Stimulated activated CD4-positive, alpha-beta T cell treated with anti-CD3 and anti-CD28 coated beads, TNF-alpha, amount 100 ng/mL, for 4 hours (primary cell): ENCODE data around the gene NCL.
"Not testable (repeated sequence)": the region's sequence is repeated elsewhere in the genome, so short reads cannot be mapped to it uniquely, and the experiment has no call there.

Experiments
- DNase-seq, 3 experiments: peaks; one replicate each; pipeline ENCODE4 v3.0.0-alpha.2; 2020; ENCODE audit warnings: low read depth in 3 of 3

Gene NCL

GRCh38 chr2:231430437-231430836 lies 33.8 kb downstream of the NCL start:
- DNase-seq = not testable (repeated sequence)

DNA sequence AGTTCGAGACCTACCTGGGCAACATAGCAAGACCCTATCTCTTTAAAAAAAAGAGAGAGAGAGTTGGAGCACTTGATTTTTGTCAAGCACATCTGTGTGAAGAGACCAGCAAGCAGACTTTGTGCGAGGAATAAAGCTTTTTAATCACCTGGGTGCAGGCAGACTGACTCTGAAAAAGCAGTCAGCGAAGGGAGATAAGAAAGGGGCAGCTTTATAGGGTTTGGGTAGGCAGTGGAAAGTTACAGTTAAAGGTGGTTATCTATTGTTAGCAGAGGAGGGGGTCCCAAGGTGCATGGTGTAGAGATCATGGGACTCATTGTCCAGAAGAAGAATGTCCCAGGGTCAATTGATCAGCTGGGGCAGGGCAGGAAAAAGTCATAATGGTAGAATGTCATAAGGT lies 34.4 kb downstream of the NCL start:
- no peak for DNase-seq

DNA sequence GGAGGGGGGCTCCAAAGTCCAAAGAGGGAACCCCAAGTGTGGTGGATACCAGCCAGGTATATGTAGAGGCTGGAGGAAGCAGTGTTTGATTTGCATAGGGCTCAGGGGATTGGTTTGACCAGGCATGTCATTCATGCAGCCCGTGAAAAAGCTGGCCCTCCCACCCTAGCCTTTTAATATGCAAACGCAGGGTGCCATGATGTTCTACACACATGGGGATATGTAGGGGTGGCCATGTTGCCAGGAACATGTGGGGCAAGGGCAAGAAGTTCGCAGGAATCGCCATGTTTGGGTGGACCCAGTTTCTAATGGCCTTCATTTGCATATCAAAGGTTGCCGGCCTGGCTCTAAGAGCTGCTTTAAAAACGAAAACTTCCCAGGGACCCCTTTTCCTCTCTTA lies 35.1 kb downstream of the NCL start:
- DNase-seq = no peak

GRCh38 chr2:231427116-231427515 lies 37.2 kb downstream of the NCL start:
- DNase-seq = no peak

GRCh38 chr2:231425811-231426703 lies 38.2 kb downstream of the NCL start:
- DNase-seq = peak in 1 of 3 experiments; percentile 14

- DNase-seq = no peak
These were observed 38.9 kb downstream of the NCL start for GRCh38 chr2:231425291-231425810.

GRCh38 chr2:231423176-231423575 lies 41.1 kb downstream of the NCL start:
- no peak for DNase-seq

DNA sequence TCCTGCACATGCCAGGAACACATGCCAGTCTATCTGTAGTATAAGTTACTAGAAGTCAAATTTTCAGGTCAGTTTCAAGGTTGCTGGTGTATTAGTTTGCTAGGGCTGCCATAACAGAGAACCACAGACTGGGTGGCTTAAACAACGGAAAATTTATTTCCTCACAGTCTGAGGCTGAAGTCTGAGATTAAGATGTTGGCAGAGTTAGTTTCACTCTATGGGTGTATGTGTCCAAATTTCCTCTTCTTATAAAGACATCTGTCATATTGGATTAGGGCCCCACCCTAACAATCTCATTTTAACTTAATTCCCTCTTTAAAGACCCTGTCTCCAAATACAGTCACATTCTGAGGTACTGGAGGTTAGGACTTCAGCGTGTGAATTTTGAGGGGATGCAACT lies 42.2 kb downstream of the NCL start:
- no peak for DNase-seq

GRCh38 chr2:231421051-231421580 lies 43.2 kb downstream of the NCL start:
- no peak for DNase-seq

DNA sequence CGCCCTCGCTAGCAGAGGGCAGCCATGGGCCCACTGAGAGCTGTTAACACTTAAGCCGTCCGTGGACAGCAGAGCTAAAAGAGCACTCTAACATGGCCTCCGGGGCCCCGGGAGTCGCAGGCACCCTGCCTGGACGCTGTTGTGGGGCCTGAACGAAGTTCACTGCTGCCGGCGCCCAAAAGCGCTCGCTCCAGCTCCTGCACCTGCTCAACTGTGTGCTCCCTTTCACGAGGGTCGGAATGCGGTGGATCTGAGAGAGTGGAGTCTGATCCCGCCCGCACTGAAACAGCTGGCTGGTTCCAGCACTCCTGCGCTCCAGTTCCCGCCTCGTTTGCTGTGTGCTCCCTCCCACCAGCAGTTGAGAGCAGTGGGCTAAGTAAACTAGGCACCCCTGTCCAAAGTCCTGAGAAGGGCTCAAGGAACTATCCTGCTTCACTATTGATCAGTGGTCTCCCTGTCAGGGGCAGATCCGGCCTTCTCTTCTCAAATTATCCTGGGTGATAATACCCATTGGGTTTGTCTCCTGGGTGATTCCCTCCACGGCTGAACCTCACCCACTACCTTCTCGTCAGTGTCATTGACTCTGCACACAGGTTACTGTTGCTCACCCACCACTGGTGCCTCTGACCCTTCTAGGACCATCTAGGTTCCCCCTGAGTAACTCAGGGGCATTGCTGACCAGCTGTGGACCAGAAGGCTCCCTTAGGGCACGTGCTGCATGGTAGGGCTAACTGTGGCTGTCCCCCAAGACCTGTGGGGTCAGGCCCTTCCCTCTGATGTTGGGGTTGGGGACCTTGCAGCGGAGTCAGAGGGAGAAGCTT lies 45.3 kb downstream of the NCL start:
- no peak for DNase-seq

- no peak for DNase-seq
These were observed 49.3 kb downstream of the NCL start for GRCh38 chr2:231415029-231415428.

- DNase-seq = no peak
These were observed 50.3 kb downstream of the NCL start for GRCh38 chr2:231413921-231414476.

DNA sequence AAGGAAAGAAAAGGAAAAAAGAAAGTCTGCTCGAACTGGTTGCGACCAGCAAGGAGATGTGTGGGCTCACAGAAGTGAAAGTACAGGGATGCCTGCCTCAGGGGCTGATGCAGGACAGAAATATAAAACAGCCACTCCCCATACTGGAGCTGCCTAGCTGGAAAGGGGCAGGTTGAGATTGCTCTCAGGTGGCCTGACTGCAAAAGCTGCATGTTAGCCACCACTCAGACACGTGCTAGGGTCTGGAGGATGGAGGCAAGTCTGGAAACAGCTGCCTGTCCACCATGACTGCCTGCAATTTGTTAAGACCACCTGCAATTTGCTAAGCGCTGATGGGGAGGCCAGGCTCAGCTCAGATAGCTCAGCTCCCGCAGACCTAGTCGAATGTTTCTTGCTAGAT lies 50.8 kb downstream of the NCL start:
- DNase-seq = no peak

GRCh38 chr2:231412618-231412963 lies 51.7 kb downstream of the NCL start:
- DNase-seq = no peak

- DNase-seq = peak in 2 of 3 experiments; percentile 44 to 46
These were observed 52.3 kb downstream of the NCL start for GRCh38 chr2:231411831-231412617.

DNA sequence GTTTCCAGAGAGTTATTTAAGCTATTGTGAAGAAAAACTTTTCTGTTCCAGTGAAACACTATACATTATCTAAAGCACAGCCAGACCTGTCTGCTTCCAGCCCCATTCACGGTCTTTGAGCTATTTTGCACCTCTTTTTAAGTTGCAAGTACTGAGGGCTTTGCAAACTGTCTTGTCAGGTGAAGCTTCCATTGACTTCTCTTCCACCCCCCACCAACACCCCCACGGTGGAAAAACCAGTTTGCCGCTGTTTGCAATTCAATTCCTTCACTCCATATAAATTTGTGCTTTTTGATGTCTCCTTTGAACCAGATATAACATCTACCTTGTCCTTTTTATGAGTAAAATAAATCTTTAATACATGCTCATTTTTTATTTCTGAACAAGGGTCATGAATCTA lies 53.0 kb downstream of the NCL start:
- no peak for DNase-seq

DNA sequence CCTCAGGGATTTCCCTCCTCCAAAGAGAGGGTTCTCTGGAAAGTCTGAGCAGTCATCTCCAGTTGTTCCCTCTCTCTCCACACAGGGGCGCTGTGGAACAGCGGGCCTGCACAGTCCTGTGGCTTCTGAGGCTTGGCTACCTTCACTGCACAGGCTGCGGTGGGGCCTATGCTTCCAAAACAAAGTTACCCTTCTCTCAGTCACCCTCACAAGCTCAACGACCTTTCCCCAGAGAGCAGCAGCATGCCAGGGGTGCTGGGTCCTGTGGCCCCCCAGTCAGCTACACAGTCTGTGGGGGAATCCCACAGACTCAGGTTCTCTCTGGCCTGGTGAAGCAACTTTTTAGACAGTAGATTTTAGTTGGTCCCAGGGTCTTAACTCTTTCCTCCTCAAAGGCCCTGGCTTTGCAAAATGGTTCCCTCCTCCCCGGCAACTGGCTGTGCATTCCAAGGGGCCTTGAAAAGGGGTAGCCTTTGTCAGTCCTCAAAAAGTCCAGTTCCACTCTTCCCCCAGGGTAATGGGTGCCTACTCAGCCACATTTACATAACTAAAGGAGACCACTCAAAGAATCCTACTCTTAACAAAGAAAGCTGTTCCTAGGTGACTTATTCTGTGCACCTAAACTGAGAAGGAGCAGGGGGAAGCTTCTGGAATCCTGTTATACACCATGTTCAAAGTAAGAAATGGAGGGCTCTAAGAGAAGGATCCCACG lies 53.8 kb downstream of the NCL start:
- no peak for DNase-seq

GRCh38 chr2:231409776-231410175 lies 54.5 kb downstream of the NCL start:
- no peak for DNase-seq

DNA sequence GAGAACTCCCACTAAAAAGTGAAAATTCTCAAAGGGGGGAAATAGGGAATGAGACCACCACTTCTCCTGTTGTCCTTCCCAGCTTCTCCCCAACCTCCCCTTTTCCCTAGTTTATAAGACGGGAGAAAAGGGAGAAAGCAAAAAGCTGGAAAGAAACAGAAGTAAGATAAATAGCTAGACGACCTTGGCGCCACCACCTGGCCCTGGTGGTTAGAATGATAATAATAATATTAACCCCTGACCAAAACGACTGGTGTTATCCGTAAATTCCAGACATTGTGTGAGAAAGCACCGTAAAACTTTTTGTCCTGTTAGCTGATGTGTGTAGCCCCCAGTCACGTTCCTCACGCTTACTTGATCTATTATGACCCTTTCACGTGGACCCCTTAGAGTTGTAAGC lies 56.0 kb downstream of the NCL start:
- not testable (repeated sequence) for DNase-seq

- DNase-seq = not testable (repeated sequence)
These were observed 56.6 kb downstream of the NCL start for GRCh38 chr2:231407686-231408085.
